ENCODE data around the gene SCYGR7. TPM values are rescaled to one million over a fixed set of nuclear protein-coding genes. Genes with fewer than 3 reads are reported as not detected.

The SCYGR7 gene
- total and polyA plus RNA-seq, 2 of the 13 experiments (the other 11 are each of a cell fraction or from before 2014, with no cell fraction given), result not detected

GRCh38 chr2:227722821-227723220 is 5.3 kb upstream of the SCYGR7 start (continued):
- TF ChIP-seq DRAP1 (CRISPR knock-in tag; IDR thresholded peaks at IDR 0.05) (0 out of 2 replicates have a peak, but pooled peaks have one; percentile 25), SALL1 (CRISPR knock-in tag; IDR thresholded peaks at IDR 0.05) (peak; percentile 24; the same call in 1 of the 2 replicates), ARID5B (CRISPR knock-in tag; IDR thresholded peaks at IDR 0.05) (peak; percentile 57; the same call in 1 of the 2 replicates), PITX1 (CRISPR knock-in tag; IDR thresholded peaks at IDR 0.05) (peak; percentile 89), HDAC2 (CRISPR knock-in tag; IDR thresholded peaks at IDR 0.05) (0 out of 2 replicates have a peak, but pooled peaks have one; percentile 21), ZMYM4 (CRISPR knock-in tag; IDR thresholded peaks at IDR 0.05) (peak; percentile 40; the same call in 1 of the 2 replicates)

GRCh38 chr2:227724394-227725039 is 3.6 kb upstream of the SCYGR7 start, which contains the start of gene SCYGR6:
Gene SCYGR6, minus strand, starts transcription at chr2:227724757. Its CDS starts 0 bp downstream, at chr2:227724757.
- FAIRE-seq, result no peak
- no TSS peak for BruUV-seq (replicated peaks)
- 0 out of 2 replicates have a peak, but pooled peaks have one; percentile 32 for TF ChIP-seq ZNF280B (CRISPR knock-in tag; IDR thresholded peaks at IDR 0.05; ENCODE audit: borderline replicate concordance)
- TF ChIP-seq ATRX (CRISPR knock-in tag; IDR thresholded peaks at IDR 0.05; ENCODE audit: borderline replicate concordance), result no peak
- Histone ChIP-seq H3K9ac (ENCODE audit: insufficient read depth, low read depth, low read length) (no peak within 1 kb of the TSS), H3K27ac (ENCODE audit: extremely low read length, insufficient read depth, low read length) (no peak within 1 kb of the TSS), H3K4me2 (ENCODE audit: low read depth, low read length) (no peak within 1 kb of the TSS), H4K20me1 (ENCODE audit: insufficient read depth, low read length) (no peaks in the 10 kb centered on the region), H3K9me3 (ENCODE audit: low read length) (no peaks in the 10 kb centered on the region), H3K36me3 (replicated peaks in 1 of 2; ENCODE audit: control insufficient read depth in 1 of 2, insufficient read depth in 2 of 2, low read length in 2 of 2) (no peaks in the 10 kb centered on the region), H2AFZ (ENCODE audit: low read length) (no peak within 1 kb of the TSS), H3K4me3 (replicated peaks in 1 of 3; ENCODE audit: insufficient read depth in 1 of 3, low read depth in 2 of 3, low read length in 3 of 3) (no peak within 1 kb of the TSS), H3K79me2 (ENCODE audit: insufficient read depth, low read length) (no peaks in the 10 kb centered on the region), H3K27me3 (ENCODE audit: control insufficient read depth in 1 of 2, insufficient read depth in 2 of 2, low read length in 2 of 2) (no peaks in the 10 kb centered on the region), H3K4me1 (ENCODE audit: insufficient read depth, low read length) (peaks cover 24% of the 10 kb centered on the region)
- in situ Hi-C loops (cut with HindIII; ENCODE audit: extremely low pct_ligation_motif_present, low pct_unique_long_range_greater_than_20kb), result no loop called here
- 66% methylated on average over 6 of the region's 15 CpGs for WGBS (ENCODE audit: low lambda C conversion rate)
- CTCF ChIA-PET (ENCODE audit: low intra/inter-chr PET ratio, low total read pairs), result no interaction called here
- no peak for ATAC-seq
- POLR2A ChIA-PET, result no interaction called here
- intact Hi-C loops (cut with micrococcal nuclease; ENCODE audit: unreplicated experiment), result no loop called here
- no peak for DNase-seq (ENCODE audit: low spot score)
